Measurements from ENCODE around the gene KCNMA1. TPM values are rescaled to one million over a fixed set of nuclear protein-coding genes. Genes with fewer than 3 reads are reported as not detected.

Gene KCNMA1
- total and polyA plus RNA-seq, 9 of the 15 experiments (the other 6 are each of a cell fraction or from before 2014, with no cell fraction given) = 0.01 to 0.95 (median 0.15) TPM; not detected in 4

DNA sequence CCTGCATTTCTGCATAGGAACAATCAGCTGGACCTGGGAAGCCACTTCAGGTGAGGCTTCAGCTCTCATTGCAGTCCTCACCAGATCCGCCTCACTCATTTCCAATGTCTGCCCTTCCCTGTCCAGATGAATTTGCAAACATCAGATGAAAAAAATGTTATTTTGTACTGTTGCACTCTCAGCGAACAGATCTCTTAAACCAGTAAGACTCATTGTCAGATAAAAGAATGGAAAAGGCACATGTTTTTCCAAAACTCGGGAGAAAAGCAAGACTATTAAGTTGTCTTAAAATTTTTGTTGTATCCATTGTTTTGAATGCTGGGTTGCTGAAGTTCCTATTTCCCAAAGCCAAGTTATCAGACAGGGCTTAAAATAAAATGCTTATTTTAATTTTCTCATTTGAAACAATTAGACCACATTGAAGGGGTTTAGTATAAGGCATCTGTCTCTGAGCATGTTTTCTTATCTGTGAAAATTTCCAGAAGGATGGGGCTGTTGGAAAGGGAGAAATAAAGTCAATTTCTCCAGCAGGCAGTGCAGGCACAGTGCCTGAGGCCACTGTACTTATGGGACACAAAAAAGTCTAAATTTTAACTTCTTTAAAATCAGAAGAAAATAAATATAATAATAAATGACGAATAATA lies 396.8 kb downstream of the KCNMA1 start:
- H3K9me3 ChIP-seq (replicated peaks; ENCODE audit: control insufficient read depth, insufficient read depth, low read depth, low read length) = no peaks in the 10 kb centered on the region
- H3K27ac ChIP-seq (ENCODE audit: extremely low read depth, low read depth, low read length) = no peak overlapping the region
- ATAC-seq = no peak
- peaks cover 0 to 6% of the 10 kb centered on the region in 2 experiments; a peak in 1 of 5 replicates for H3K27me3 ChIP-seq (ENCODE audit: control insufficient read depth in 2 of 2, insufficient read depth in 2 of 2, low read length in 2 of 2)
- 1% methylated on average over 4 of the region's 4 CpGs for WGBS (ENCODE audit: insufficient coverage, low coverage, missing lambda C conversion rate)
- no peak for DNase-seq (ENCODE audit: extremely low read depth in 1 of 4, low spot score in 3 of 4)
- H3K4me3 ChIP-seq = no peak overlapping the region
- H3K36me3 ChIP-seq (ENCODE audit: control insufficient read depth, insufficient read depth, low read length) = no peaks in the 10 kb centered on the region
- H3K4me2 ChIP-seq (ENCODE audit: insufficient read depth, low read length) = no peak overlapping the region
- H3K9me1 ChIP-seq (ENCODE audit: control insufficient read depth, insufficient read depth, low read length) = no peaks in the 10 kb centered on the region
- no peak overlapping the region for H2AFZ ChIP-seq (ENCODE audit: low read depth, low read length)
- no peaks in the 10 kb centered on the region for H3K79me2 ChIP-seq (ENCODE audit: control insufficient read depth, insufficient read depth, low read length)
- intact Hi-C loops (cut with micrococcal nuclease) = no loop called here
- BruUV-seq (replicated peaks) = no TSS peak
- ChIA-PET POLR2A (no interaction called here), CTCF (ENCODE audit: low intra/inter-chr PET ratio) (no interaction called here)
- TF ChIP-seq CBX5 (IDR thresholded peaks at IDR 0.05; ENCODE audit: borderline replicate concordance, low read depth) (no peak), TSC22D4 (tag; IDR thresholded peaks at IDR 0.05) (no peak), HNRNPK (IDR thresholded peaks at IDR 0.05; ENCODE audit: low read depth, low read length, poor library complexity, severe bottlenecking) (no peak), TAF7 (tag; IDR thresholded peaks at IDR 0.05) (no peak), DNMT1 (IDR thresholded peaks at IDR 0.05) (no peak), GTF2F1 (IDR thresholded peaks at IDR 0.05; ENCODE audit: low read depth, low read length) (no peak), SAFB (IDR thresholded peaks at IDR 0.05; ENCODE audit: borderline replicate concordance, low read depth, low read length) (no peak), NRF1 (conservative IDR thresholded peaks at IDR 0.05 in 1 of 2, IDR thresholded peaks at IDR 0.05 in 1 of 2) (no peak)
- TF ChIP-seq, protein P1, sequence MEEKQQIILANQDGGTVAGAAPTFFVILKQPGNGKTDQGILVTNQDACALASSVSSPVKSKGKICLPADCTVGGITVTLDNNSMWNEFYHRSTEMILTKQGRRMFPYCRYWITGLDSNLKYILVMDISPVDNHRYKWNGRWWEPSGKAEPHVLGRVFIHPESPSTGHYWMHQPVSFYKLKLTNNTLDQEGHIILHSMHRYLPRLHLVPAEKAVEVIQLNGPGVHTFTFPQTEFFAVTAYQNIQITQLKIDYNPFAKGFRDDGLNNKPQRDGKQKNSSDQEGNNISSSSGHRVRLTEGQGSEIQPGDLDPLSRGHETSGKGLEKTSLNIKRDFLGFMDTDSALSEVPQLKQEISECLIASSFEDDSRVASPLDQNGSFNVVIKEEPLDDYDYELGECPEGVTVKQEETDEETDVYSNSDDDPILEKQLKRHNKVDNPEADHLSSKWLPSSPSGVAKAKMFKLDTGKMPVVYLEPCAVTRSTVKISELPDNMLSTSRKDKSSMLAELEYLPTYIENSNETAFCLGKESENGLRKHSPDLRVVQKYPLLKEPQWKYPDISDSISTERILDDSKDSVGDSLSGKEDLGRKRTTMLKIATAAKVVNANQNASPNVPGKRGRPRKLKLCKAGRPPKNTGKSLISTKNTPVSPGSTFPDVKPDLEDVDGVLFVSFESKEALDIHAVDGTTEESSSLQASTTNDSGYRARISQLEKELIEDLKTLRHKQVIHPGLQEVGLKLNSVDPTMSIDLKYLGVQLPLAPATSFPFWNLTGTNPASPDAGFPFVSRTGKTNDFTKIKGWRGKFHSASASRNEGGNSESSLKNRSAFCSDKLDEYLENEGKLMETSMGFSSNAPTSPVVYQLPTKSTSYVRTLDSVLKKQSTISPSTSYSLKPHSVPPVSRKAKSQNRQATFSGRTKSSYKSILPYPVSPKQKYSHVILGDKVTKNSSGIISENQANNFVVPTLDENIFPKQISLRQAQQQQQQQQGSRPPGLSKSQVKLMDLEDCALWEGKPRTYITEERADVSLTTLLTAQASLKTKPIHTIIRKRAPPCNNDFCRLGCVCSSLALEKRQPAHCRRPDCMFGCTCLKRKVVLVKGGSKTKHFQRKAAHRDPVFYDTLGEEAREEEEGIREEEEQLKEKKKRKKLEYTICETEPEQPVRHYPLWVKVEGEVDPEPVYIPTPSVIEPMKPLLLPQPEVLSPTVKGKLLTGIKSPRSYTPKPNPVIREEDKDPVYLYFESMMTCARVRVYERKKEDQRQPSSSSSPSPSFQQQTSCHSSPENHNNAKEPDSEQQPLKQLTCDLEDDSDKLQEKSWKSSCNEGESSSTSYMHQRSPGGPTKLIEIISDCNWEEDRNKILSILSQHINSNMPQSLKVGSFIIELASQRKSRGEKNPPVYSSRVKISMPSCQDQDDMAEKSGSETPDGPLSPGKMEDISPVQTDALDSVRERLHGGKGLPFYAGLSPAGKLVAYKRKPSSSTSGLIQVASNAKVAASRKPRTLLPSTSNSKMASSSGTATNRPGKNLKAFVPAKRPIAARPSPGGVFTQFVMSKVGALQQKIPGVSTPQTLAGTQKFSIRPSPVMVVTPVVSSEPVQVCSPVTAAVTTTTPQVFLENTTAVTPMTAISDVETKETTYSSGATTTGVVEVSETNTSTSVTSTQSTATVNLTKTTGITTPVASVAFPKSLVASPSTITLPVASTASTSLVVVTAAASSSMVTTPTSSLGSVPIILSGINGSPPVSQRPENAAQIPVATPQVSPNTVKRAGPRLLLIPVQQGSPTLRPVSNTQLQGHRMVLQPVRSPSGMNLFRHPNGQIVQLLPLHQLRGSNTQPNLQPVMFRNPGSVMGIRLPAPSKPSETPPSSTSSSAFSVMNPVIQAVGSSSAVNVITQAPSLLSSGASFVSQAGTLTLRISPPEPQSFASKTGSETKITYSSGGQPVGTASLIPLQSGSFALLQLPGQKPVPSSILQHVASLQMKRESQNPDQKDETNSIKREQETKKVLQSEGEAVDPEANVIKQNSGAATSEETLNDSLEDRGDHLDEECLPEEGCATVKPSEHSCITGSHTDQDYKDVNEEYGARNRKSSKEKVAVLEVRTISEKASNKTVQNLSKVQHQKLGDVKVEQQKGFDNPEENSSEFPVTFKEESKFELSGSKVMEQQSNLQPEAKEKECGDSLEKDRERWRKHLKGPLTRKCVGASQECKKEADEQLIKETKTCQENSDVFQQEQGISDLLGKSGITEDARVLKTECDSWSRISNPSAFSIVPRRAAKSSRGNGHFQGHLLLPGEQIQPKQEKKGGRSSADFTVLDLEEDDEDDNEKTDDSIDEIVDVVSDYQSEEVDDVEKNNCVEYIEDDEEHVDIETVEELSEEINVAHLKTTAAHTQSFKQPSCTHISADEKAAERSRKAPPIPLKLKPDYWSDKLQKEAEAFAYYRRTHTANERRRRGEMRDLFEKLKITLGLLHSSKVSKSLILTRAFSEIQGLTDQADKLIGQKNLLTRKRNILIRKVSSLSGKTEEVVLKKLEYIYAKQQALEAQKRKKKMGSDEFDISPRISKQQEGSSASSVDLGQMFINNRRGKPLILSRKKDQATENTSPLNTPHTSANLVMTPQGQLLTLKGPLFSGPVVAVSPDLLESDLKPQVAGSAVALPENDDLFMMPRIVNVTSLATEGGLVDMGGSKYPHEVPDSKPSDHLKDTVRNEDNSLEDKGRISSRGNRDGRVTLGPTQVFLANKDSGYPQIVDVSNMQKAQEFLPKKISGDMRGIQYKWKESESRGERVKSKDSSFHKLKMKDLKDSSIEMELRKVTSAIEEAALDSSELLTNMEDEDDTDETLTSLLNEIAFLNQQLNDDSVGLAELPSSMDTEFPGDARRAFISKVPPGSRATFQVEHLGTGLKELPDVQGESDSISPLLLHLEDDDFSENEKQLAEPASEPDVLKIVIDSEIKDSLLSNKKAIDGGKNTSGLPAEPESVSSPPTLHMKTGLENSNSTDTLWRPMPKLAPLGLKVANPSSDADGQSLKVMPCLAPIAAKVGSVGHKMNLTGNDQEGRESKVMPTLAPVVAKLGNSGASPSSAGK (IDR thresholded peaks at IDR 0.05) = no peak
- in situ Hi-C loops (cut with MboI) = no loop called here
- H3K4me1 ChIP-seq (replicated peaks in 1 of 2; ENCODE audit: control insufficient read depth in 2 of 2, insufficient read depth in 2 of 2, low read length in 2 of 2) = no peaks in the 10 kb centered on the region
- no peak overlapping the region for H3K9ac ChIP-seq (ENCODE audit: insufficient read depth in 1 of 2, low read depth in 2 of 2, low read length in 2 of 2)
- H4K20me1 ChIP-seq (replicated peaks; ENCODE audit: control insufficient read depth, insufficient read depth, low read length) = no peaks in the 10 kb centered on the region
- no peak for FAIRE-seq
